Measurements from ENCODE around the gene ZNF599.

The ZNF599 gene

GRCh38 chr19:34774857-34775256, 1.8 kb upstream of the ZNF599 start:
- Mint-ChIP-seq H3K9me3 (peaks cover 5% of the 10 kb centered on the region), H3K4me3 (no peak overlapping the region), H3K27me3 (no peaks in the 10 kb centered on the region), H3K36me3 (peaks cover 5% of the 10 kb centered on the region), H3K4me1 (peaks cover 15% of the 10 kb centered on the region), H3K27ac (no peak overlapping the region)
- no peak for ATAC-seq

- no peak for ATAC-seq
These were observed 495 bp upstream of the ZNF599 start for GRCh38 chr19:34773555-34773864.

GRCh38 chr19:34767951-34768350, 5.1 kb downstream of the ZNF599 start:
- H3K36me3 Mint-ChIP-seq: peaks cover 68% of the 10 kb centered on the region
- H3K4me1 Mint-ChIP-seq: peaks cover 15% of the 10 kb centered on the region
- ATAC-seq: no peak
- peaks cover 13% of the 10 kb centered on the region for H3K9me3 Mint-ChIP-seq
- no peak overlapping the region for H3K27ac Mint-ChIP-seq
- H3K27me3 Mint-ChIP-seq: no peaks in the 10 kb centered on the region
- H3K4me3 Mint-ChIP-seq: no peak overlapping the region

More at GRCh38 chr19:34773555-34773864, 495 bp upstream of the ZNF599 start:
- Mint-ChIP-seq H3K4me1 (peaks cover 15% of the 10 kb centered on the region), H3K27me3 (no peaks in the 10 kb centered on the region), H3K36me3 (peaks cover 14% of the 10 kb centered on the region), H3K9me3 (peaks cover 5% of the 10 kb centered on the region), H3K4me3 (peak overlapping the region; percentile 85), H3K27ac (peak overlapping the region; percentile 61)

- Mint-ChIP-seq H3K4me3 (no peak overlapping the region), H3K9me3 (peaks cover 18% of the 10 kb centered on the region), H3K27me3 (no peaks in the 10 kb centered on the region), H3K36me3 (peaks cover 81% of the 10 kb centered on the region), H3K27ac (no peak overlapping the region), H3K4me1 (peaks cover 3% of the 10 kb centered on the region)
- ATAC-seq: no peak
These were observed 6.6 kb downstream of the ZNF599 start for GRCh38 chr19:34766386-34766785.

- Mint-ChIP-seq H3K27me3 (no peaks in the 10 kb centered on the region), H3K4me3 (no peak overlapping the region), H3K9me3 (peaks cover 24% of the 10 kb centered on the region), H3K4me1 (no peaks in the 10 kb centered on the region), H3K36me3 (peaks cover 66% of the 10 kb centered on the region), H3K27ac (no peak overlapping the region)
- ATAC-seq: no peak
These were observed 13.6 kb downstream of the ZNF599 start for GRCh38 chr19:34759218-34759917.

GRCh38 chr19:34757441-34757840, 15.6 kb downstream of the ZNF599 start:
- Mint-ChIP-seq H3K27me3 (no peaks in the 10 kb centered on the region), H3K27ac (no peak overlapping the region), H3K4me1 (no peaks in the 10 kb centered on the region), H3K9me3 (peaks cover 28% of the 10 kb centered on the region), H3K36me3 (peaks cover 60% of the 10 kb centered on the region), H3K4me3 (no peak overlapping the region)
- ATAC-seq: no peak

- no peak for ATAC-seq
- Mint-ChIP-seq H3K27me3 (no peaks in the 10 kb centered on the region), H3K36me3 (peaks cover 74% of the 10 kb centered on the region), H3K4me3 (no peak overlapping the region), H3K4me1 (no peaks in the 10 kb centered on the region), H3K9me3 (peaks cover 37% of the 10 kb centered on the region), H3K27ac (no peak overlapping the region)
These were observed 27.9 kb downstream of the ZNF599 start for GRCh38 chr19:34744896-34745690.

GRCh38 chr19:34734537-34735103, 38.4 kb downstream of the ZNF599 start:
- Mint-ChIP-seq H3K27me3 (no peaks in the 10 kb centered on the region), H3K4me3 (peak overlapping the region; percentile 95), H3K36me3 (peaks cover 36% of the 10 kb centered on the region), H3K4me1 (peaks cover 25% of the 10 kb centered on the region), H3K9me3 (peaks cover 13% of the 10 kb centered on the region), H3K27ac (peak overlapping the region; percentile 95)
- ATAC-seq: no peak

- H3K4me3 Mint-ChIP-seq: peak within 1 kb of the TSS; percentile 95
- peak within 1 kb of the TSS; percentile 95 for H3K27ac Mint-ChIP-seq
- H3K9me3 Mint-ChIP-seq: peaks cover 9% of the 10 kb centered on the region
- peaks cover 25% of the 10 kb centered on the region for H3K4me1 Mint-ChIP-seq
- H3K36me3 Mint-ChIP-seq: peaks cover 29% of the 10 kb centered on the region
- no peaks in the 10 kb centered on the region for H3K27me3 Mint-ChIP-seq
- ATAC-seq: peak; percentile 92
These were observed 39.1 kb downstream of the ZNF599 start, which contains the start of gene ZNF181 for GRCh38 chr19:34733746-34734536. Gene ZNF181, plus strand, starts transcription at chr19:34734243. Its CDS starts 795 bp downstream, at chr19:34735038.

- no peak for ATAC-seq
- Mint-ChIP-seq H3K36me3 (peaks cover 23% of the 10 kb centered on the region), H3K9me3 (peaks cover 9% of the 10 kb centered on the region), H3K4me1 (peaks cover 25% of the 10 kb centered on the region), H3K27me3 (peaks cover 1% of the 10 kb centered on the region), H3K27ac (peak overlapping the region; percentile 95), H3K4me3 (peak overlapping the region; percentile 95)
These were observed 39.7 kb downstream of the ZNF599 start for GRCh38 chr19:34733266-34733745.

- ATAC-seq: no peak
- H3K9me3 Mint-ChIP-seq: peaks cover 7% of the 10 kb centered on the region
- H3K36me3 Mint-ChIP-seq: peaks cover 17% of the 10 kb centered on the region
- H3K4me3 Mint-ChIP-seq: peak overlapping the region; percentile 73
- peak overlapping the region; percentile 95 for H3K27ac Mint-ChIP-seq
- H3K4me1 Mint-ChIP-seq: peaks cover 25% of the 10 kb centered on the region
- peaks cover 7% of the 10 kb centered on the region for H3K27me3 Mint-ChIP-seq
These were observed 40.3 kb downstream of the ZNF599 start for GRCh38 chr19:34732612-34733211.

- Mint-ChIP-seq H3K4me3 (no peak overlapping the region), H3K4me1 (peaks cover 25% of the 10 kb centered on the region), H3K27ac (no peak overlapping the region), H3K9me3 (peaks cover 7% of the 10 kb centered on the region), H3K36me3 (peaks cover 15% of the 10 kb centered on the region), H3K27me3 (peaks cover 15% of the 10 kb centered on the region)
- ATAC-seq: no peak
These were observed 41.1 kb downstream of the ZNF599 start for GRCh38 chr19:34731964-34732363.

GRCh38 chr19:34731019-34731829, 41.8 kb downstream of the ZNF599 start:
- H3K36me3 Mint-ChIP-seq: peaks cover 9% of the 10 kb centered on the region
- H3K9me3 Mint-ChIP-seq: peaks cover 7% of the 10 kb centered on the region
- peaks cover 24% of the 10 kb centered on the region for H3K4me1 Mint-ChIP-seq
- no peak overlapping the region for H3K4me3 Mint-ChIP-seq
- peaks cover 22% of the 10 kb centered on the region for H3K27me3 Mint-ChIP-seq
- no peak overlapping the region for H3K27ac Mint-ChIP-seq
- no peak for ATAC-seq

- Mint-ChIP-seq H3K9me3 (no peaks in the 10 kb centered on the region), H3K4me1 (no peaks in the 10 kb centered on the region), H3K4me3 (no peak overlapping the region), H3K36me3 (no peaks in the 10 kb centered on the region), H3K27me3 (peaks cover 49% of the 10 kb centered on the region), H3K27ac (no peak overlapping the region)
- ATAC-seq: no peak
These were observed 47.6 kb downstream of the ZNF599 start for GRCh38 chr19:34725400-34725799.

Data from stimulated activated memory B cell treated with anti-CD40 and anti-IgM and Interleukin-4, amounts not matched to agents 10 μg/mL and 1 μg/mL and 100 μg/mL, for 72 hours (primary cell).